Fibroblast of upper back skin (primary cell): ENCODE measurements around the gene TAGLN2.
"Not testable (repeated sequence)": the region's sequence is repeated elsewhere in the genome, so short reads cannot be mapped to it uniquely, and the experiment has no call there.

Experiments used
- DNase-seq: peaks from one replicate; pipeline ENCODE4 v3.0.0-alpha.2; 2013

Gene TAGLN2

GRCh38 chr1:159920651-159921050 is 4.7 kb downstream of the TAGLN2 start:
- DNase-seq, result no peak

- no peak for DNase-seq
Measured at GRCh38 chr1:159920202-159920601, 5.1 kb downstream of the TAGLN2 start.

GRCh38 chr1:159919236-159919865 is 6.0 kb downstream of the TAGLN2 start:
- DNase-seq, result no peak

GRCh38 chr1:159918352-159919200 is 6.7 kb downstream of the TAGLN2 start:
- no peak for DNase-seq

- DNase-seq, result no peak
Measured at GRCh38 chr1:159917533-159918351, 7.6 kb downstream of the TAGLN2 start.

- peak; percentile 85 for DNase-seq
Measured at GRCh38 chr1:159916242-159917051, 8.9 kb downstream of the TAGLN2 start.

DNA sequence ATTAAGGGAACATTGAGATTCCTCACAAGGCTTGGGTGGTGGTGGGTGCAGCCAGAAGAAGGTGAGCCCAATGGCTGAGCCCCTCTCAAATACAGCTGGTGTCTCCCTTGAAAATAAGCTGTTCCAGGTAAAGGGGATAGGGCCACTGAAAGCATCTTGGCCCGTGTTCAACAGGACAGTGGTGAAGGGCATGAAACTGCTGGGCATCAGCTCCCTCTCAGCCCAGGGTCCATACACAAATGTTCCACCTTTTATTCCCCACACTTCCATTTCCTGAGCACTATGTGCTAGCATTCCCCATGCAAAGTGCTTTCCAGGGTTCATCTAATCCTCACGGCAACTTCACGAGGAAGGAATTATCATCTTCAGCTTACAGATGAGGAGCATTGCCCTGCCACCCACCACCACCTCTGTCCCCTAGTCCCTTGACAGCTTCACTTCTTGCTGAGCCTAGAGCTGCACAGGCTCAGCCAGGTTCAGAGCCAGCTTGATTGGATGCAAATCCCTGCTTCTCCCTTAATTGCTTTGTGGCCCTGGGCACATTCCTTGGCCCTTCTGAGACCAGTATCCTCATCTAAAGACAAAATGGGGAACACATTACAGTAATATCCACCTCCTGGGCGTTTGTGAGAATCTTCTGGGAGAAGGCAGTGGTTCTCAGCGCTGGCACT is 9.6 kb downstream of the TAGLN2 start:
- no peak for DNase-seq

DNA sequence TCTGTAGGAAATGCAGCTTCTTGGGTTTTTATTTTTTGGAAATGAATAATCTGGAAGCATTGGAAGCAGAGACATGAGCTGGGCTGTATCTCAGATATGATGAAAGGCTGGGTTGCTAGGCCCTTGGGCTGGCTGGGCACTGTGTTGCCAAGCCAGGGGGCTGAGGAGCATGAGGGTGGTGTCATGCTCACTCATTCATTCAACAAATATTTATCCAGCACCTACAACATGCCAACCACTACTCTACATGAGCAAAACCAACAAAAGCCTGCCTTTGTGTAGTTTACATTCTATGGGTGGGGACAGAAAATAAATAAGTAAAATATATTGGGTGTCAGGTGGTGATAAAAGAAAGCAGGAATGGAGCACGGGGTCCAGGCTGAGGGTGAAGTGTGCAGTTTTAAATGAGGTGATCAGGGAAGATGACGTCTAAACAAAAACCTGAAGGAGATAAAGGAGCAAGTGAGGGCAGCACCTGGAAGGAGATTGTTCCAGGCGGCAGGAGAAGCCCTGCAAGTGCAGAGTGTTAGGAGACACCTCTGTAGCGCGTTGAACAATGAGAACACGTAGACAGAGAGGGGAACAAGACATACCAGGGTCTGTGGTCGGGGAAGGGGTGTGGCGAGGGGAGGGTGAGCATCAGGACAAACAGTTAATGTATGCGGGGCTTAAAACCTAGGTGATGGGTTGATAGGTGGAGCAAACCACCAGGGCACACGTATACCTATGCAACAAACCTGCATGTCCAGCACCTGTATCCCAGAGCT is 10.9 kb downstream of the TAGLN2 start:
- no peak for DNase-seq

DNA sequence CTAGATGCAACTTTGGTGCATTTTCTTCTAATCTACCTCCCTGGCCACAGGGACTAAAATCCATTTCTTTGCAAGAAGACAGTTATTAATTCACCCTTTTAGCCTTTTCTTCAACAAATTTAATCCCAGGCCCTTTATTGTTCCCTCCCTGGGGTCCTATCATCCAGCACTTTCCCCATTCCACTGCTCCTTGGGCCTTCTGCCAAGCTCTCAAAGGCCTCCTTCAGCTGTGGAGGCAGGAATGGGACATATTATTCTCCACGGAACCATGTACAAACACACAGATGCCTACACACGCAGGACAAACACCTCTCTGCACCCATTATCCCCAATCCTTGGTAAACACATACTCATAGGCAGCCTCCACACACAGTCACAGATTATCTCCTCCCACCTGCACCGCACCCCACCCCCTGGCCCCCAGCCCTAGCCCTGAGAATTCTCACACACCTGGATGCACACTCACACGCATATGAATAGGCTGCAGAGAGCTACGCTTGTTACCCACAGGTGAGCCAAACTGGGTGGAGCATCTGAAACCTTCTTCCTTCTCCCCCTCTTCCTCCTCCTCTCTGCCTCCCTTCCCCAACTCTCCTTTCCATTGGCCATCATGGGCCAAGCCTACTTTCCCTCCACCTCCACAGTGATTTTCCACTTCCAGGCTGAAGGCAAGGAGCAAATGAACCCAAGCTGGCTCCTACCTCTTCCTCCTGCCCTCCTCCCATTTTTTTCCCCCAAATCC is 11.7 kb downstream of the TAGLN2 start:
- DNase-seq, result no peak

- no peak for DNase-seq
Measured at GRCh38 chr1:159911326-159912070, 13.8 kb downstream of the TAGLN2 start.

DNA sequence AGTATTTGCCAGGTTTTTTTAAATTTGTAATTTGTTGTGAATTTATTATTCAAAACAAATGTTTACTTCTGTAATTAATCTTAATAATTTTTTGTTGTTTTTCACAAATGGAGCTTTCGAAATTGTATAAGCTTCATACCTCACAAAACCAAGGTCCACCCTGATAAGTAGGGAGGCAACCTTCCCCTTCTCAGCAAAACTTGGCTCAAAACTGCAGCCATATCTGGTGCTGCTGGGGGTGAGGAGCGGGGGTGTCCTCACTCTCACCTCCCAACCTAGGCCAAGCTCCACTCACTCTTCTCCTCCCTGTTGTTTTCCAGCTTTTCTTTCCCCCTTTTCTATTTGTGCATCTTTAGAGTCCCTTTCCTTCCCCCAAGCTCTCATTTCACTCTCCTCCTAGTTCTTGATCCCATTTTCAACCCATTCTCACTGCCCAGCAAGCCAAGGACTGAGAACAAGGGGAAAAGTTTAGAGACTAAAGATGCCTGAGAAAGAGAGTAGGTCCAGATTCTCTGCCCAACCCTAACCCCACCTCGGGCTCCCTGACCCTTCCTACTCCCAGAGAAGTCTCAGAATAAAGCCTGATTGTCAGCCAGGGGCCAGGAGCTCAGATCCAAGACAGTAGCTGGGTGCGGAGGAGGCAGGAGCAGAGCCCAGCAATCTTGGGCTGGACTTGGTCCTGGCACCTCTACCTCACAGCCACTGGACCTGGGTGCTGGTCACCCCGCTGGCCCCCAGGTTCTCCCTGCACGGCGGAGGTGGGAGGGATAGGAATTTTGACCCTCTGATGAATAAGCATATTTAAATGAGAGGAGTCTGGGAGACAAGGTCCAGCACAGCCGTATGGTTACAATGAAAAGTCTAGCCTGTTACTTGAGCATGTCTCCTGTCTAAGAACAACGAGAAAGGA is 17.0 kb downstream of the TAGLN2 start:
- DNase-seq, result no peak

- no peak for DNase-seq
Measured at GRCh38 chr1:159906960-159907359, 18.3 kb downstream of the TAGLN2 start.

GRCh38 chr1:159904036-159904435 is 21.3 kb downstream of the TAGLN2 start:
- not testable (repeated sequence) for DNase-seq

- DNase-seq, result no peak
Measured at GRCh38 chr1:159902541-159902940, 22.8 kb downstream of the TAGLN2 start.

GRCh38 chr1:159900755-159901360 is 24.4 kb downstream of the TAGLN2 start:
- no peak for DNase-seq

GRCh38 chr1:159900086-159900680 is 25.1 kb downstream of the TAGLN2 start, which contains the start of gene CFAP45:
Gene CFAP45, minus strand, starts transcription at chr1:159900165. Its CDS starts 67 bp downstream, at chr1:159900098.
- peak; percentile 64 for DNase-seq

DNA sequence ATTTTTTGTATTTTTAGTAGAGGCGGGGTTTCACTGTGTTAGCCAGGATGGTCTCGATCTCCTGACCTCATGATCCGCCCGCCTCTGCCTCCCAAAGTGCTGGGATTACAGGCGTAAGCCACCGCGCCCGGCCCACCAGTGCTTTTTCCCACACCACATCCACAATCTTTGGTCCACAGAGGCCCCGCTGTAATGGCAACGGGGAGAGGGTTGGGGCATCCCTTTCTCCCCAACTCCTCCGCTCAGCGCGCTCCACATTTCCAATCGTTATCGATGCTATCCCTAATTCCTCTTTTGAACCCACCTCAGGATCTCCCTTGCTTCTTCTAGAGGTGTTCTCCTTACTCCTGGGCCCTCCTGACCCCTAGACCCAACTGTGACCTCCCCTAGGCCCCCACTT is 25.7 kb downstream of the TAGLN2 start:
- DNase-seq, result not testable (repeated sequence)

DNA sequence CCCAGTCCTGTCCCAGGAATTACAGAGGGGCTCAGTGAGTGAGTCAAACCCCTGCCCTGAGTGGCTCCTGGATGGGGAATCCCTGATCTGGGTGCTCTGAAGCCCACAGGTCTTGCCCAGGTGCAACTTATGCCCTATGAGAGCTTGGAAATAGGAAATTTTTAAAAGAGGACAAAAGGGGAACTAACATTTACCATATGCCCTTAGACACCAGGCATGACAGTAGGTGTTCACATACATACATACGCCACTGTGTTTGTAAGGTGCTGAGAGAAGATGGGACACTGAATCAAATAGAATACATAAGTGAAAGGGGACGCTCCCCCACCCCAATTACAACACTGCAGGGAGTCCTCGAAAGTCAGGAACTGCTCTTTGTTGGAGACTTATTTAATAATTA is 26.8 kb downstream of the TAGLN2 start:
- no peak for DNase-seq
